Thyroid gland (tissue), 4 donors: ENCODE data around the gene XK. TPM values are rescaled to one million over a fixed set of nuclear protein-coding genes. Genes with fewer than 3 reads are reported as not detected.

Source experiments
- DNase-seq, 2 donors: peaks; one replicate each; pipeline ENCODE4 v3.0.0-alpha.2; 2019
- H3K27ac ChIP-seq, 3 donors: fragments of 200-600 bp; sonication (generic); 1 replicate in 2 of 3; 2 replicates in 1 of 3; pipeline ENCODE4 v1.5.1; 2016 to 2019; ENCODE audit warnings: mild to moderate bottlenecking in 1 of 3, moderate library complexity in 1 of 3
- H3K27me3 ChIP-seq: fragments of 200-600 bp; sonication (generic); one replicate; pipeline ENCODE4 v1.5.1; 2019
- H3K36me3 ChIP-seq, 2 donors: fragments of 200-600 bp; sonication (generic); one replicate each; pipeline ENCODE4 v1.5.1; 2016 to 2019
- H3K4me1 ChIP-seq, 2 donors: fragments of 200-600 bp; sonication (generic); one replicate each; pipeline ENCODE4 v1.5.1; 2017 to 2019
- H3K4me3 ChIP-seq, 3 donors: fragments of 200-600 bp; sonication (generic); replicated peaks in 1 of 3; 1 replicate in 2 of 3; 2 replicates in 1 of 3; pipeline ENCODE4 v1.5.1; 2016; ENCODE audit warnings: mild to moderate bottlenecking in 1 of 3
- H3K9me3 ChIP-seq: fragments of 200-600 bp; sonication (generic); one replicate; pipeline ENCODE4 v1.5.1; 2017
- POLR2A ChIP-seq, 2 donors: fragments of 450-650 bp; IDR thresholded peaks; one replicate each; pipeline ENCODE4 v1.6.1; 2017; ENCODE audit warnings: antibody characterized with exemption in 2 of 2, mild to moderate bottlenecking in 2 of 2, moderate library complexity in 1 of 2
- WGBS, 2 donors: methylation state at CpG; one replicate each; pipeline ENCODE4 v1.1.5; 2017; 5-methylcytosine and 5-hydroxymethylcytosine counted together
- intact Hi-C: fragments of 100-400 bp; cut with DNase I; formaldehyde crosslinking; loops from one replicate; pipeline ENCODE4 v1.15.1; 2023
- total RNA-seq, 4 donors: library from RNA; depleted of rRNA; stranded (reverse); fragments of >200 nt; gene quantifications; one replicate each; pipeline ENCODE4 v1.2.3, GENCODE V29; 2016
- TF ChIP-seq, protein P1 (sequence below), 6 experiments: fragments of 200-600 bp in 3 of 6; fragments of 450-650 bp in 3 of 6; sonication (generic) in 3 of 6; IDR thresholded peaks; one replicate each; pipeline ENCODE4 v1.5.1; 2016 to 2019; ENCODE audit warnings: antibody characterized with exemption in 6 of 6, mild to moderate bottlenecking in 2 of 6, inconsistent platforms in 1 of 6, moderate library complexity in 1 of 6

Gene XK
- total RNA-seq, 4 donors from 2014 or later, result 0.40 to 3.5 (median 2.4) TPM

DNA sequence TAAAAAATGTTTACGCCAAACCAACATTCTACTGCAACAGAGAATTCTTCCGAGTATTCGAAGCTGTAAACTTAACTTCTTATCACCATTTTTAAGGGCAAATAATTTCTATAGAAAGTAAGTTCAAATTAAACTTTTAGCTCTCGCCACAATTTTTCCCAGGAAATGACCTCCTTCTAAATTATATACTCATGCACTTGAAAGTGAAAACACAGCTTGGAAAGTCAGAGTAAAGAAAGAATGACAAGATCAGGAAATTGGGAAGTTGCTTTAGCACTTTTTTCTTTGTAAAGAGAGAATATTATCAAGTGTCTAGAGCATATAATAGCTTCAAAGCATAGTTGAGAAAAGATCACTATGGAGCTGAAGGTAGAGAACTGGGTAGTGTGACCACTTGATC is 95.5 kb downstream of the XK start:
- Histone ChIP-seq H3K27ac (no peak overlapping the region), H3K27me3 (no peaks in the 10 kb centered on the region), H3K4me1 (no peaks in the 10 kb centered on the region)

More for the DNA sequence above, 95.5 kb downstream of the XK start:
- no peak for TF ChIP-seq POLR2A (IDR thresholded peaks at IDR 0.05)
- TF ChIP-seq, protein P1, sequence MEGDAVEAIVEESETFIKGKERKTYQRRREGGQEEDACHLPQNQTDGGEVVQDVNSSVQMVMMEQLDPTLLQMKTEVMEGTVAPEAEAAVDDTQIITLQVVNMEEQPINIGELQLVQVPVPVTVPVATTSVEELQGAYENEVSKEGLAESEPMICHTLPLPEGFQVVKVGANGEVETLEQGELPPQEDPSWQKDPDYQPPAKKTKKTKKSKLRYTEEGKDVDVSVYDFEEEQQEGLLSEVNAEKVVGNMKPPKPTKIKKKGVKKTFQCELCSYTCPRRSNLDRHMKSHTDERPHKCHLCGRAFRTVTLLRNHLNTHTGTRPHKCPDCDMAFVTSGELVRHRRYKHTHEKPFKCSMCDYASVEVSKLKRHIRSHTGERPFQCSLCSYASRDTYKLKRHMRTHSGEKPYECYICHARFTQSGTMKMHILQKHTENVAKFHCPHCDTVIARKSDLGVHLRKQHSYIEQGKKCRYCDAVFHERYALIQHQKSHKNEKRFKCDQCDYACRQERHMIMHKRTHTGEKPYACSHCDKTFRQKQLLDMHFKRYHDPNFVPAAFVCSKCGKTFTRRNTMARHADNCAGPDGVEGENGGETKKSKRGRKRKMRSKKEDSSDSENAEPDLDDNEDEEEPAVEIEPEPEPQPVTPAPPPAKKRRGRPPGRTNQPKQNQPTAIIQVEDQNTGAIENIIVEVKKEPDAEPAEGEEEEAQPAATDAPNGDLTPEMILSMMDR (IDR thresholded peaks at IDR 0.05), result no peak
- H3K4me3 ChIP-seq, result no peak overlapping the region
- DNase-seq, result no peak
- WGBS, 2 donors, result 89% methylated on average over 4 of the region's 4 CpGs
- intact Hi-C loops, result no loop called here
- H3K36me3 ChIP-seq, result no peaks in the 10 kb centered on the region
- no peaks in the 10 kb centered on the region for H3K9me3 ChIP-seq

Other genes with a start within 250 kb of the XK start
- gene LANCL3, start 114.1 kb upstream of the XK start, total RNA-seq, result 1 to 10 TPM in 2 of 4 donors, under 1 TPM in 2; 0.54 to 1.9 (median 0.94) TPM
- 10 to 100 TPM in 2 of 4 donors, 1 to 10 TPM in 2; 6.9 to 18.9 (median 10.9) TPM for gene CYBB, start 94.3 kb downstream of the XK start, total RNA-seq
- gene DYNLT3, start 161.8 kb downstream of the XK start, total RNA-seq, result 10 to 100 TPM; 23.7 to 42.7 (median 32.5) TPM